Neutrophil (primary cell): Measurements from ENCODE around the gene NRXN3.

Source experiments
- H3K27ac ChIP-seq: fragments of 200-600 bp; sonication (generic); 2 replicates; pipeline ENCODE4 v1.5.1; 2016; ENCODE audit warnings: mild to moderate bottlenecking, moderate library complexity
- H3K27me3 ChIP-seq: fragments of 200-600 bp; sonication (generic); 2 replicates; pipeline ENCODE4 v1.6.0; 2016; ENCODE audit warnings: mild to moderate bottlenecking
- H3K36me3 ChIP-seq: fragments of 200-600 bp; sonication (generic); 2 replicates; pipeline ENCODE4 v1.5.1; 2017
- H3K4me1 ChIP-seq, 2 experiments: fragments of 200-600 bp in 1 of 2; sonication (generic) in 1 of 2; 1 replicate in 1 of 2; 2 replicates in 1 of 2; pipeline versions ENCODE4 v1.5.1 to v1.6.1; 2013 to 2016; ENCODE audit warnings: low read depth in 1 of 2, low read length in 1 of 2, mild to moderate bottlenecking in 1 of 2, moderate library complexity in 1 of 2; ENCODE audit not compliant: control insufficient read depth in 1 of 2, insufficient read depth in 1 of 2
- H3K4me3 ChIP-seq, 2 experiments: fragments of 200-600 bp in 1 of 2; sonication (generic) in 1 of 2; 1 replicate in 1 of 2; 2 replicates in 1 of 2; pipeline ENCODE4 v1.5.1; 2013 to 2016; ENCODE audit warnings: low read depth in 1 of 2, low read length in 1 of 2, mild to moderate bottlenecking in 1 of 2, moderate library complexity in 1 of 2
- H3K9me3 ChIP-seq: fragments of 200-600 bp; sonication (generic); 2 replicates; pipeline ENCODE4 v1.5.1; 2016
- TF ChIP-seq, protein P1 (sequence below): fragments of 200-600 bp; sonication (generic); IDR thresholded peaks from 2 replicates; pipeline ENCODE4 v1.5.1; 2016; ENCODE audit warnings: antibody characterized with exemption

Gene NRXN3

DNA sequence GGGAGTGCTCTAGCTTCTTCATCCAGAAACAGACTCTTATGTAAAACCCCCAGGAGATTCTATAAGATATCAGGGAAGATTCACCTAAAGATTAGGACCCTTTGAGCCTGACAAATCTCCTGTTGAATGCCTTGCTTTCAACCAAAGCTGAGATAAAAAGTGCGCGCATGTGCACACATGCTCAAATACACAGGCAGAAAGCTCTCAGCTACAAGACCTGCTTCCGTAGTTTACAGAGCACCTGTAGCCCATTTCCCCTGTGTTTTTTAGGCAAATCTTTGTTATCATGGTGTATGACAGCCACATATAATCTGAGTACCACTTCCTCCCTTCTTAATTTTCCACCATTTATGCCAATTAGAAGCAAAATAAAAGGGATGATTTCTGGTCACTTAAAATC is 866.9 kb downstream of the NRXN3 start:
- H3K4me1 ChIP-seq = no peaks in the 10 kb centered on the region
- no peaks in the 10 kb centered on the region for H3K27me3 ChIP-seq
- no peak overlapping the region for H3K4me3 ChIP-seq
- H3K27ac ChIP-seq = no peak overlapping the region
- no peaks in the 10 kb centered on the region for H3K9me3 ChIP-seq
- no peaks in the 10 kb centered on the region for H3K36me3 ChIP-seq
- TF ChIP-seq, protein P1, sequence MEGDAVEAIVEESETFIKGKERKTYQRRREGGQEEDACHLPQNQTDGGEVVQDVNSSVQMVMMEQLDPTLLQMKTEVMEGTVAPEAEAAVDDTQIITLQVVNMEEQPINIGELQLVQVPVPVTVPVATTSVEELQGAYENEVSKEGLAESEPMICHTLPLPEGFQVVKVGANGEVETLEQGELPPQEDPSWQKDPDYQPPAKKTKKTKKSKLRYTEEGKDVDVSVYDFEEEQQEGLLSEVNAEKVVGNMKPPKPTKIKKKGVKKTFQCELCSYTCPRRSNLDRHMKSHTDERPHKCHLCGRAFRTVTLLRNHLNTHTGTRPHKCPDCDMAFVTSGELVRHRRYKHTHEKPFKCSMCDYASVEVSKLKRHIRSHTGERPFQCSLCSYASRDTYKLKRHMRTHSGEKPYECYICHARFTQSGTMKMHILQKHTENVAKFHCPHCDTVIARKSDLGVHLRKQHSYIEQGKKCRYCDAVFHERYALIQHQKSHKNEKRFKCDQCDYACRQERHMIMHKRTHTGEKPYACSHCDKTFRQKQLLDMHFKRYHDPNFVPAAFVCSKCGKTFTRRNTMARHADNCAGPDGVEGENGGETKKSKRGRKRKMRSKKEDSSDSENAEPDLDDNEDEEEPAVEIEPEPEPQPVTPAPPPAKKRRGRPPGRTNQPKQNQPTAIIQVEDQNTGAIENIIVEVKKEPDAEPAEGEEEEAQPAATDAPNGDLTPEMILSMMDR = no peak

DNA sequence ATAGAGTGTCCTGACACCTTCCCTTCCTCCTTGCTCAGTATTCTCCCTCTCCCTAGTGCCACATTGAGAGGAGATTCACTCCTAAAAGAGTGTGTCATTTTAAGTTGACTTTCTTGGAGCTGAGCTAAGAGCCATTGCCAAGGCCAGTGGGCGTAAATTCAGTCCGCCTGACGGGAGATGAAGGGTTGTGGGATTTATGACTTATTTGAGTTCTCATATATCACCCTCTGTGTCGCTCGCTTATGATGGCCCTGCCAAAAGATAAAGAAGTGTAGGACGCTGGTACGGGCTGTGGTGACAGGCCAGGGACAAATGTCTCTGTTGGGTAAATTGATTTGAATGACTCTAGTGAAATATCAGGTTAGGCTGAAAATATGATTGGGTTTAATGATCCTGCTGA is 867.4 kb downstream of the NRXN3 start:
- Histone ChIP-seq H3K27ac (no peak overlapping the region), H3K27me3 (no peaks in the 10 kb centered on the region), H3K4me1 (no peaks in the 10 kb centered on the region), H3K36me3 (no peaks in the 10 kb centered on the region), H3K9me3 (no peaks in the 10 kb centered on the region), H3K4me3 (no peak overlapping the region)
- TF ChIP-seq, protein P1 = no peak

DNA sequence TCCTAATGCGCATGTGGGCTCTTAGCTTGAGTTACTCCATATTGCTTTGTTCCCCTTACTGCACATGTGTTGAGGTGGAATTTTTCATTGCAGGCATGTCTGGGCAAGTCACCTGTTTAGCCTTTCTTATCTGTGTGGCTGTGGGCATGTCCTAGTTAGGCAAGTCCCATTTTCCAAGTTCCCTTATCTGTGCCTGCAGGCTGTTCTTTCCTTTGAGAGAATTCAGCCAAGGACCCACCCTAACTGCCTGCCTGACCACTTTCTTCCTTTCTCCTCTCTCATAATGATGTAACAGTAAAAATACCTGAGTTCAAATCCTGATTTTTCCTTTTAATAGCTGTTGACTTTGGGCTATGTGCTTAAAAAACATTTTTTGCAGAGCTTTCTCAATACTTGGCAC is 870.6 kb downstream of the NRXN3 start:
- Histone ChIP-seq H3K27ac (no peak overlapping the region), H3K36me3 (no peaks in the 10 kb centered on the region), H3K9me3 (no peaks in the 10 kb centered on the region), H3K4me3 (no peak overlapping the region), H3K4me1 (no peaks in the 10 kb centered on the region), H3K27me3 (no peaks in the 10 kb centered on the region)
- TF ChIP-seq, protein P1 = no peak

DNA sequence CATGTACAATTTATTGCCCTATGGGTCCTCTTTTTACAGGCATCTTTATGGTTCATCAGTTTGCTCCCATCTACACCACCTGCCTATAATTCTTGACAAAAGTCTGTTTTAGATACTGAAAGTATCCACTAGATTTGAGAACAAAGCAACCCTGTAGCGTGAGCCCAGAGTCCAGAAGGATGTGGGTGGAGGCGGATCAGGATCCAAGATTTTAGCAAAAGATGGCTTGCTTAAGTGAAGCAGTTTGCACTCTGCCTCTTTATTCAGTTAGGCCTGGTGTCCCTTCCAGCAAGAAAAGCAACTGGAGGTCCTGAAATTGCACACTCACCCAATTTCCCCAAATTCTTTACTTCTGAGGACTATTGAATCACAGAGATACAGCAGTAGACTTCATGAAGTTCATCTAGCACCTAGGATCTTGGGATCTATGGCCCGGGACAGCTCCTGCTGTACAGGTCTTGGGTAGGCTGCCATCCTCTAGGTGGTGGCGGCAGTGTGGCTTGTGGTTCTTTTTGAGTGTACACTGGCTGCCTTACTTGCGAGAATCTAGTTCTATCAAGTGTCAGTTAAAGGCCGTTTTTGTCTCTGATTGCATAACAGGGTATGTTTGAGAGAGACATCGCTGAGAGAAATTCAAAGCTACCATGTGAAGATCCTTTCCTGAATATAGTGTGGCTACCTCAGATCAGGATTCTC is 873.2 kb downstream of the NRXN3 start:
- Histone ChIP-seq H3K4me1 (no peaks in the 10 kb centered on the region), H3K9me3 (no peaks in the 10 kb centered on the region), H3K27ac (no peak overlapping the region), H3K4me3 (no peak overlapping the region), H3K27me3 (no peaks in the 10 kb centered on the region), H3K36me3 (no peaks in the 10 kb centered on the region)
- TF ChIP-seq, protein P1 = no peak

DNA sequence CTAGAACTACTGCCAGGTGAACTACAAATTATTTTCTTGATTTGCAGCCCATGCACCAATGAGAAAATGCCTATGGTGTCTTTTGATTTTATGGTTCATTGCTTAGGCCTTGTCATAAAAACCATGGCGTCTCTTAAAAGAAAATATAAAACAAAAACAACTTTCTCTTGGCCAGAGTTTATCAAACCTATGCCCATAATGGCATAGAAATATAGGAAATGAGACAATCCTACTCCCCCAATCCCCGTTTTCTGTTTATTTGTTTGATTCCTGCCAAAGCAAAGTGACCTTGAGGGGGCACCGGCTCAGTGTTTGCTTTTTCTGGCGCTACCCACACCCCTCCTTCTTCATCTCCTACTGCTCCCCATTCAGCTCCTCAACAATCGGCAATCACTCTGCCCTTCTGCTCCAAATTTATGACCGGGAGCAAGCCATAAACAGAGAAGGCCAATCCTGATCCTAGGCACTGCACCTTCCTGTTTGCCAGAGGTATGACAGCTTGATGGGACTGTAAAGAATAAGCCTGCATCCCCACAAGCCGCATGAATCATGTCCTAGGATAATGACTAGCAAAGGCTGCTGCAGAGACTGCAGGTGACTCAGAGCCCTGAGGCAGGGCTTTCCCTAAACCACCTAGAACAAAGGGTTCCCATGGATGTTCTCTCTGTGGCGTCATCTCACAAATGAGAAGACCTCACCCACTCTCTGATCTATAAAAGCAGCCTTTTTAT is 874.9 kb downstream of the NRXN3 start:
- TF ChIP-seq, protein P1 = no peak
- Histone ChIP-seq H3K4me1 (no peaks in the 10 kb centered on the region), H3K27ac (no peak overlapping the region)

More for the DNA sequence above, 874.9 kb downstream of the NRXN3 start:
- H3K9me3 ChIP-seq = no peaks in the 10 kb centered on the region
- H3K27me3 ChIP-seq = no peaks in the 10 kb centered on the region
- H3K4me3 ChIP-seq = no peak overlapping the region
- no peaks in the 10 kb centered on the region for H3K36me3 ChIP-seq
